GM18951 (cell line): Measurements from ENCODE around the gene FGF16.
"Not testable (repeated sequence)": the region's sequence is repeated elsewhere in the genome, so short reads cannot be mapped to it uniquely, and the experiment has no call there.

ENCODE experiments used
- POLR2A ChIP-seq: IDR thresholded peaks from 4 replicates; pipeline ENCODE4 v1.6.1; 2011; ENCODE audit warnings: mild to moderate bottlenecking; ENCODE audit not compliant: insufficient read length, insufficient read depth; ENCODE audit errors: extremely low read depth
- in situ Hi-C: fragments of 300-500 bp; cut with MboI; formaldehyde crosslinking; loops from one replicate; pipeline ENCODE4 v1.12.0; 2022; ENCODE audit warnings: low sequenced_read_pairs, mixed read lengths, inconsistent platforms; ENCODE audit not compliant: unreplicated experiment

FGF16 gene

DNA sequence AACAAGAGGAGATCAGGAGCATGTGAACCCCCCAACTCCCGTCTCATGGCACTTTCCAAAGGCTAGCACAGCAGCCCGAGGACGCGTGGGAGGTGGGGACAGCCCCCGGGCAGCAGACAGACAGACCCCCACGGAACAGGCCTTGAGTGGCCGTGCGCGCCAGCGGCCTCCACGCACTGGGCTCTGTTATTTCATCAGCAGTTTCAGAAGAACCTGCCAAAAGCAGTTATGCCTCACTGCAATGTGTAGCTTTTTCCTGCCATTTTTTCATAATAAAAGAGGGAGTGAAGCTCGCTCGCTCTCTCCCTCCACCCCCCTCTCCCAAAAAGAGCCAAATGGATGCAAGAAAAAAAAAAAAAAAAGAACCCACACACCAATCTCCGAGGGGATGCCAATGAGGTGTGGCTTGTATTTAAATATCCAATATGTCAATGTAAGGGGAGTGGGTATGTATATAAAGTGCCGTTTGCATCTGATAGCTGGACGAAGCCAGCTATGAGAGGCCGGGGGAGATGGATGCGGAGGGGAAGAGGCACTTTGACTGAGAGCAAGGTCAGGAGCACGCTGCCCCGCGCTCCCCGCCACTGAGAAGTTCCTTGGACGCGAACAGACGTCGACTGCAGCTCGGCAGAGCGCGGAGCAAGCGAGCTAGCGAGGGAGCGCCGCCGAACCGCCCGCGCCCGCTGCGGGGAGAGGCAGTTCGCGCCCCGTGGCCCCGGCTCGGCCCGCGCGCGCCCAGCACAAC lies at the start of gene FGF16:
Gene FGF16, plus strand, starts transcription at position 482 of the 745 bp plus-strand sequence. CDS start 286 bp downstream, outside the sequence.
- in situ Hi-C loops, result no loop called here
- TF ChIP-seq POLR2A, result no peak

DNA sequence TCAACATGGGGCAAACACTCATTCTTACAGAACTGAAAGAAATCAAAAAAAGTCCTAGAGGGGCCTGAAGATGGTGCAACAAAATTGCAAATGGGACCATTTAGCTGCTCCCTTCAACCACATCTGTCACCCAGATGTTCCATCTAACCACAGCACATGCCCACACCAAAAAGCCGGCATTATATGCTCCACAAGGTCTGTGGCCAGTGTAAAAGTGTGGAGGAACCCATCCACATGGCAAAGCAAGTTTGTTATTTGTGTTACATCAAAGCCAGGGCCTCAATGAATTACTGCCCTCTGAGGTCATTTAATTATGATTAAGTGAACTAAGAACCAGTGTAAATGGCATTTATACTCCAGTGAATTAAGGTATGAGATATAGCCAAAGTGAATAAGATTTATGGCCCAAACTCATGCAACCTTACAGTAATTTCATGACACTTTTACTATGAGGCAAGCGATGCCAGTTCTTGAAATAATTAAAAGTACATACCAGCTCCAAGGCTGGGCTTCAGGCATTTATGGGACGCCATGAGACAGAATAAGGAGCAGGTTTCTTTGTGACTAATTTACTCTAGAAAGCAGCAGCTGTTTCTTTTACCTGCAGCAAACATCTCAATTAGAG lies 48.7 kb upstream of the FGF16 start:
- TF ChIP-seq POLR2A, result no peak
- in situ Hi-C loops, result no loop called here

GRCh38 chrX:77404419-77404818 lies 42.8 kb upstream of the FGF16 start:
- in situ Hi-C loops, result no loop called here
- no peak for TF ChIP-seq POLR2A

- in situ Hi-C loops, result not testable (repeated sequence)
These were observed 39.4 kb upstream of the FGF16 start for GRCh38 chrX:77407821-77408220.

DNA sequence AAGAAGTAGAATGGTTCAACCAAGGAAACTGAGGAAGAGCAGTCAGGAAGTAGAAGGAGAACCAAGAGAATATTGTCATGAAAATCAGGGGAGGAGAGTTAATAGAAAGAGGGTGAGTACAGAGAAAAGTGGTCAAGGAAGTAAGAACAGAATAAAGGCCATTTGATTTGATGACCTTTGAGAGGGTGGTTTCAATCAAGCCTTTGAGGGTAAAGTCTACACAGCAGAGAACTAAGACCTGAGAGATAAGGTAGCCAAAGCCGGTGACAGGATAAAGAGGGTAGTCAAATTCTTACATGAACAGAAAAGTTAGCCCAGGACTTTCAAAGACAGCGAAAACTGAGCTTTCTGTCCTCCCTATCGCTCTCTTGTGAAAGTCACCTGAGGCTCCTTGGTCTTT lies 34.6 kb upstream of the FGF16 start:
- in situ Hi-C loops, result no loop called here
- no peak for TF ChIP-seq POLR2A

- in situ Hi-C loops, result no loop called here
- no peak for TF ChIP-seq POLR2A
These were observed 32.0 kb upstream of the FGF16 start for GRCh38 chrX:77415161-77415560.

- no peak for TF ChIP-seq POLR2A
- in situ Hi-C loops, result no loop called here
These were observed 31.3 kb upstream of the FGF16 start for GRCh38 chrX:77415882-77416281.

DNA sequence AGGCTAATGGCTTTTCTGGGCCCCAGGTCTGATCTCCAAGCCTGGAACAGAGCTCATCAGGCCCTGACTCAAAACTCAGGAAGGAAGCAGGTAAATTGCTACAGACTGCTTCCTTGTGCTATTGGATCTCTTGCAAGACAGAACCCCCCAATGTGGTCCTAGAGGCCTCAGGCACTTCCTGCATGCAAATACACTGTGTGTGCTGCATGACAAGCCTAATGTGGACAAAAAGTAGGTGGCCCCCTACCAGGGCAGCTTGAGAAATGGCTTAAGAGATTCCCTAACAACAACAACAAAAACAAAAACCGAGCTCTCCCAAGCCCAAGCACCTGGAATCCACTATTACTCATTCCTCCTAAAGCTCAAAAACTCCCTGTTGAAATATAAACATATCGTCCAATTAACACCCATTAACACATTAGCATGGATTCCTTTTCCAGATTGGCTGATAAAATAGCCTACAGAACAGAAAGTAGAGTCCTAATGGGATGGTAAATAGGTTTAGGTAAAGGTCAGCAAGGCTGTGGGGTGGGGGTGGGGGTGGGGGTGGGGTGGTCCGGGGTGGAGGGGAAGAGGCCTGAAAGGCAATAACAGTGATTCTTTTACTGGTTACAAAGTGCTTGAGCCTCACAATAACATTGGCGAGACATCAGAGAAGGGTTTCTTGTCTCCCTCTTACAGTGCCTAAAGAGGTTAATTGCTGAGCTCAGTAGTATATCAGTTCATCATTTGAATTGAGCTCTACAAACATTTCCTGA lies 24.1 kb upstream of the FGF16 start:
- in situ Hi-C loops, result no loop called here
- TF ChIP-seq POLR2A, result no peak

GRCh38 chrX:77426811-77427210 lies 20.4 kb upstream of the FGF16 start:
- TF ChIP-seq POLR2A, result no peak
- in situ Hi-C loops, result no loop called here

- TF ChIP-seq POLR2A, result no peak
- in situ Hi-C loops, result no loop called here
These were observed 19.6 kb upstream of the FGF16 start for GRCh38 chrX:77427611-77428010.

- in situ Hi-C loops, result no loop called here
- no peak for TF ChIP-seq POLR2A
These were observed 18.6 kb upstream of the FGF16 start for GRCh38 chrX:77428551-77428950.

DNA sequence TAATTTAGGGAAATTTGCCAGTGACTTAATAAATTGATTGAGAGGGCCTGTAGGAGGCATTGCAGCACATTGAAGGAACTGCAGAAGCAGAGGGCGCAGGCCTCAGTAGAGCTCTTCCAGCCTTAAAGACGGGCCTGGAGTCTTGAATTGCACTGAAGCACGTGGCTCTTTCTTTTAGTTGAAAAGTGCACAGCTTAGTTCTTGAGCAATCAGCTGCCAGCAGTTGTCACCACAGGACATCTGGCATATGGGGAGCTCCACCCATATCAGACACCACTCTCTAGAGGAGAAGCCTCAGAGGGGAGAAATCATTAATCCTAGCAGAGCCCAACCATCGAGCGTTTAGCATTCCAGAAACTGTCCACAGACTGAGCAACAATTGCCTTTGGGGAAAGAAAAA lies 16.0 kb upstream of the FGF16 start:
- TF ChIP-seq POLR2A, result no peak
- in situ Hi-C loops, result no loop called here

DNA sequence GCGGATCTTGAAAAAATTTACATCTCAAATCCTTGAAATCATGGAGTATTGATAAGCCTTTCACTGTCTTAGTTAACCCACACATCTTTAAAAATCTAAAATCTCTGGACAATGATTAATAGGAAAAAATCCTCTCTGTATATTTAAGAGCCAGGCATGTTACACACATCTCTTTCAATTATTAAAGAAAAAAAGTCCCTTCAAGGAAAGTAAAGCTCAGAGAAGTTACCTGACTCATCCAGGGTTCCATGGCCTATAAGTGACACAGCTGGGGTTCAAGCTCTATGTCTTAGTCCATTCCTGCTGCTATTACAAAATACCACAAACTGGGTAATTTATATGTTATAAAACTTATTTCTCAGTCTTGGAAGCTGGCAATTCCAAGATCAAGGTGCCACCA lies 14.2 kb upstream of the FGF16 start:
- no peak for TF ChIP-seq POLR2A
- in situ Hi-C loops, result no loop called here

DNA sequence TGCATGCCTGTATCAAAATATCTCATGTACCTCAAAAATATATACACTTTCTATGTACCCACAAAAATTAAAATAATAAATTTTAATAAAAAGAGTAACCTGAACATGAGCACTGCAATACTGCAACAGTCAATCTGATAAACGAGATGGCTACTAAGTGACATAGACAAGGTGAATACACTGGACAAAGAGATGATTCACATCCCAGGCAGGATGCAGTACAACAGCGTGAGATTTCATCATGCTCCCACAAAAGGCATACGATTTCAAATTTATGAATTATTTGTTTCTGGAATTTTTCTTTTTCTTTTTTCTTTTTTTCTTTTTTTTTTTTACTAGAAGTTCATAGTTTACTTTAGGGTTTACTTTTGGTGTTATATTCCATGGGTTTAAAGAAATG lies 12.2 kb upstream of the FGF16 start:
- no peak for TF ChIP-seq POLR2A
- in situ Hi-C loops, result no loop called here
